Measurements from ENCODE around the gene WIZ.

Gene WIZ

GRCh38 chr19:15444505-15445226, 5.1 kb downstream of the WIZ start:
- no peak for DNase-seq

- no peak for DNase-seq
Observed at GRCh38 chr19:15443838-15444237, 5.9 kb downstream of the WIZ start.

DNA sequence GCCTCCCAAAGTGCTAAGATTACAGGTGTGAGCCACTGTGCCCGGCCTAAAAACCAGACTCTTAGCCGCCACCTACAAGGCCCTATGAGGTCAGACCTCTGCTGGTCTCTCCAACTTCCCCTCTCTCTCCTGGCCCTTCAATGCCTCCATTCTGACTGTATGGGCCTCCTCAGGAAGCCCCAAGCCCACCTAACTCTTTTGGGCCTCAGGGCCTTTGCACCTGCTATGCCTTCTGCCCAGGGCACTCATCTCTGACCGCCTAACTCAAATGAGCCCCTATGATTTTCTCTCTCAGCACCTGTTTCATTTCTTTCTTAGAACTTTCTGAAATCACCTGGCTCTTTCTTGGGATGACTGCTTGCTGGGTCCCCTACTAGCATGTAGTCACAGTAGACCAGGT, 6.4 kb downstream of the WIZ start:
- no peak for DNase-seq

DNA sequence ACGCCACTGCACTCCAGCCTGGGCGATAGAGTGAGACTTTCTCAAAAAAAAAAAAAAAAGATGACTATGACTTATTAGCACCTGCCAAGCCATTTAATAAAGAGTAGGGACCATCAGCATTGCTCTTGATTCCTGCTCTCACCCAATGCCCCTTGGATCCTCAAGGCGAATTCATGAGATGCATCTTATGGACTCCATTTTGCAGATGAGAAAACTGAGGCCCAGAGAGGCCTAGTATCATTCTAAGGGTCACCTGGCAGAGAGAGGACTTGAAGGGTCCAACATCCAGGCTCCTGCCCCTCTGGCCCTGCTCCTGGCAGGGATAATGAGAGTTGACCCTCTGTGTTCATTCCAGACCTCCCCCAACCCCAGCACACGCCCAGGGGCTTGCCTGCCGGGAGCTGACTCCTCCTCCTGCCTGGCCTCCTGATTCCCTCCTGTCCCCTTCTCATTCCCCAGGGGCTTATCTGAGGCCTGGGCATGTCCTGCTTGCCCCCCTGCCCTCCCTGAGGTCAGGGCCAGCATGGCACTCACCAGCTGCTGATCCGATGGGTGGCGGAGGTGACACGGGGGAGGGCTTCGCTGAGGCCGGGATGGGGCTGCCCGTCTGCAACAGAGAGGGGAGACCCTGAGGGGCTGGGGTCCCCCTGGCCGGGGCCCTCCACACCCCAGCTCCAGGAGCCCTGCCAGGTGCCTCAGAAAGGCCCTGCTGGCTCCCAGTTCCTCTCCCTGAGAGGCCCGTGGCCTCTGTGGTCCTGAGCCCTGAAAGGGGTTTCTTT, 7.4 kb downstream of the WIZ start:
- no peak for DNase-seq

DNA sequence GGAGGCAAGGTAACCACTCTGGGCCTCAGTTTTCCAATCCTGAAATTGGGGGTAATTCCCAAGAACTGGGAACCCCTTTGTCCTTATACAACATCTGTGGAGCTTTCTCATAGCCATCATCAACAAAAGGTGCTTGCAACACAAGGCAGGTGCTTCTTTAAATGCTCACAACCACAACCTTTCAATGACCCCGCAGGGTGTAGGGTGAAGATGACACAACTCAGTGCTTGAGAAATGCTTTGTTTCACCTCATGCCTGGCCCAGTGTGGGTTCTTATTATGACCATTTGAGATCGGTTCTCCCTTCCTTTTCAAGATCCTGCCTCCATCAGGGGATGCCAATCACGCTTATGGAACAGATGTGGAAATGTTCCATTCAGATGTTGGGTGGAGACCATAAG, 8.4 kb downstream of the WIZ start:
- no peak for DNase-seq

DNA sequence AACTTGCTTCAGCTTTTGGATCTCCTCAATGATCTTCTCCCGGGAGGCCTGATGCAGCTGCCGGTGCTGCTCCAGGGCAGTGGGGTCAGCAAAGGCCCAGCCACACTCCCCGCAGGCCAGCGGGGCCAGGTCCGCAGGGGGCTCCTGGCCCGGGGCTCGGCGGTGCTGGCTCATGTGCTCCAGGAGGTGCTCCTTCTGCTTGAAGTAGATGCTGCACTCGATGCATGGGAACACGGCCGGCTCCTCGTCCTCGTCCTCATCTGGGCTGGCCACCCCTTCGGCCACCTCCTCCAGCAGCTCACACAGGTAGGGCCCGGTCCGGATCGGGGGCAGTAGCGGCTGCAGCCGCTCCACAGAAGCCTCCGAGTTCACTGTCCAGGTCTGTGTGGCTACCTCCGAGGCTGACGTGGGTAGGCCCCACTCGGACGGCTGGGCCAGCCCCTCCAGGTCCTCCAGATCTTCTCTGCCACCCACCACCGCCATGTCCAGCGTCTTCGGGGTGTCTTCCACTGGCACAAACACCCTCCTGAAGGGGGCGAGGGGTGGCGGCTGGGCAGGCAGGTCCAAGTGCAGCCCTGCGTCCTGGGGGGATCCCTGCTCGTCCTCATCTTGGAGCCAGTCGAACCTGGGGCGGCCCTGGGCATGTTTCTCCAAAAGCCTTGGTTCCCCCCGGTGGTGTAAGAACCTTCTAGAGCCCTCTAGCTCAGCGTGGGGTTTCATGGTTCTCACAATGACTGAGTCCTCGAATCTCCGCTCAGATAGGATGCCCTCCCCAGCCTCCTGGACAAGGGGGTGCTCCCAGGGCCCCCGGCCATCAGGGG, 9.7 kb downstream of the WIZ start:
- DNase-seq: no peak

- no peak for DNase-seq
Observed at GRCh38 chr19:15439078-15439799, 10.5 kb downstream of the WIZ start.

DNA sequence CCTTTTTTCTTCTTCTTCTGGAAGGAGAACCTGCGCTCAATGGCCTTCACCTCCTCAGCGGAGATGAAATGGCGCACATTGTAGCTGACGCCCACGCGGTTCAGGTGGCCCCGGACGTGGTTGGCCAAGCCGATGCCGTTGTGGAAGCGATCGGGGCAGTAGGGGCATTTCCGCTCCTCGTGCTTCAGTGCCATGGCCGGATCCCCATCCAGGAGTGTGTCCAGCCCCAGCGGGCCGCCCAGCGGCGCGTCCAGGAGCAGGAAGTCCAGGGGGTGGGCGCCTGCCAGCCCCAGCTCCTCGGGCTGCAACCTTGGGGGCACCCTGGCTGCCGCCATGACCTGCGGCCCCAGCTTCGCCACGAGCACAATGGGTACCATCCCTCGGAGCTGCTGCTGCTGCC, 11.2 kb downstream of the WIZ start:
- DNase-seq: no peak

DNA sequence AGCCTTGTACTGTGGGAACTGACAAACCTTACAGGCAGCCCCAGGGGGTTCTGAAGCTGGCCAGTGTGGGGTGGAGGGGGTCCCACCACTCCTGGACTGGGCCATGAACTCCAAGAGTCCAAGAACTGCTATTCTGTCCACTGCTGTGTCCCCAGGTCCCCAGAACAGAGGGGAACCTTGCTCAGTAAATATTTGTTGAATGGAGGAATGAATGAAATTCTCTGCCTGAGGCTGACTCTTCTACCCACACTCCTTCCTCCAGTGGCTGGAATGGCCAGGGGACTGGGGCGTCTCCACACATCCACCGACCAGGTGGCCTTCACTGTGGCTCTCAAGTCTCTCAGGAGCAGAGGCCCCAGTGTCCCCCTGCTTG, 11.6 kb downstream of the WIZ start:
- no peak for DNase-seq

GRCh38 chr19:15437355-15438123, 12.2 kb downstream of the WIZ start:
- DNase-seq: no peak

DNA sequence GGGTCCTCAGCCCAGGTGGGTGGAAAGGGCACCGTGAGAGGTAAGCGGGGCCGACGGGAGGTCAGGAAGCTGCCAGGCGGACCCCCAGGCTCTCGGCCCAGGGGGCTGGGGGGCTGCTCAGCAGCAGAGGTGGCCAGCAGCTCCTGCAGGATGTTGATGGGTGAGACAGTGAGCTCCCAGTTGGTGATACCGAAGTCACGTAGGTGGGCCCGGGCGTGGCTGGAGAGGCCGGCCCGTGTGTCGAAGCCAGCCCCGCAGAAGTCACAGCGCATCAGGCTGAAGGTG, 13.0 kb downstream of the WIZ start:
- no peak for DNase-seq

DNA sequence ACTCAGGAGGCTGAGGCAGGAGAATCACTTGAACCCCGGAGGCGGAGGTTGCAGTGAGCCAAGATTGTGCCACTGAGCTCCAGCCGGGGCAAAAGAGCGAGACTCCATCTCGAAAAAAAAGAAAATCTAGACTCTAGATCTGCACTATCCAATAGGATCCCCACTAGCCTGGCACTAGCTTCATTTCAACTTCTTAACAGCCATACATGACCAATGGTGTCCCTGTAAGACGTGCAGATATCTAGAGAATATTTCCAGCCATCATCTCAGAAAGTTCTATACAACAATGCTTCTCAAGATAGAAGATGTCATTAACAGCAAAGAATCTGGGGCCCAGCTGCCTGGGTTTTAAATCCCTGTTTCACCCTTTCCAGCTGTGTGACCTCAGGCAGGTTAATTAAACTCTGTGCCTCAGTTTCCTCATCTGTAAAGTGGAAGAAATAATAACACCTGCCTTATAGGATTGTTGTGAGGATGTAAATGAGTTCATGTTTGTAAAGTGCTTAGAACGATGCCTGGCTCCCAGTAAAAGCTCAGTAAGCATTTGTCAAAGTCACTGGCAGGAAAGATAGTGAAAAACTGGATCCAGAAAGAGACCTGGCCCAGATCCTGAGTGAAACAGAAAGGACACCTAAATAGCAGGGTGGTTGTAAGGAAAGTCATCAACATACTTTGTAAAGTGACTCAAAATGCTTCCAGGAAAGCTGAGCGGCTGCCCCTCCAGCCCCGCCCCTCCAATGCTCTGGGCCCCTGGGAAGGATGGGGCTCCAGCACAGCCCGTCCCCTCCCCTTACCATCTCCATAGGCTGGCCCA, 13.5 kb downstream of the WIZ start:
- DNase-seq: no peak

- DNase-seq: no peak
Observed at GRCh38 chr19:15433519-15434069, 16.2 kb downstream of the WIZ start.

DNA sequence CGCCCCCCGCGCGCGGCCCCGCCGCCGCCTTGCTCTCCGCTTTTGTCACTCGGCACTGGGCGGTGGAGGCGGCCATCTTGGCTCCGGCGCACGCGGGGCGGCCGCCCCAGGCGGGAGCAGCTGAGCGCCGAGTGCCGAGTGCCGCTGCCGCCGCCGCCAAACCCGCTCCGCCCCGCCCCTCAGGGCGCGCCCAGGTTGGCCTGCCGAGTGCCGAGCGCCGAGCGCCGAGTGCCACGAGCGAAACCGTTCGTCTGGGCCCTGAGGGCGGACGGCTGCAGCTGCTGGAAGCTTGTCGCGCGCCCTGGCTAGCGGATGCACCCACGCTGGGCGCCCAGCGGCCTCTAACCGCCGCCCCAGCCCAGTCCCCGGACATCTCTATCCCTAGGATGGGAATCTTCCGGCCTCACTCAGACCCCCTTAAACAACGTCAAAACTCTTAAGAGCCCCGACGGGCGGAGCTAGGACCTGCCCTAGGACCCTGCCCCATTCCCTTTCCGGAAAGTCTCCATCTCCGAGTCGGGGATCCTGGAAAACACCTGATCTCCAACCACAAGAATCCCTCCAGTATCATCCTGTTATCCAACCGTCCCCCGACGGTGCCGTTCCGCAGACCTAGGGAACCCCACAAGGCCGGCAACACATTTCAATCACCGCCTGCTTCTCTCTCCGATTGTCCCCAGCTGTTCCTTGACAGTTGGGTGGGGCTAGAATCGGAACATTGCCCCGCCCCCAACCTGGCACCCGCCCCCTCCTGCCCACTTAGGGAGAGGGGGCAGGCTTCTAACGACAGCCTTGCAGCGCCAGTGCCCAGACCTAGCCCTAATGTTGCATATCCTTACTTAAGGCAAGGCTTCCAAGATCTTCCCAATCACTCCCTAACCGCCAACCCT, 16.9 kb downstream of the WIZ start:
- DNase-seq: peak; percentile 72

- DNase-seq: no peak
Observed at GRCh38 chr19:15432018-15432494, 17.7 kb downstream of the WIZ start.

GRCh38 chr19:15431396-15432017, 18.2 kb downstream of the WIZ start:
- DNase-seq: no peak

- no peak for DNase-seq
Observed at GRCh38 chr19:15430526-15431120, 19.1 kb downstream of the WIZ start.

- DNase-seq: no peak
Observed at GRCh38 chr19:15429825-15430467, 19.8 kb downstream of the WIZ start.
